ENCODE results near the gene PDZK1IP1.

DNA sequence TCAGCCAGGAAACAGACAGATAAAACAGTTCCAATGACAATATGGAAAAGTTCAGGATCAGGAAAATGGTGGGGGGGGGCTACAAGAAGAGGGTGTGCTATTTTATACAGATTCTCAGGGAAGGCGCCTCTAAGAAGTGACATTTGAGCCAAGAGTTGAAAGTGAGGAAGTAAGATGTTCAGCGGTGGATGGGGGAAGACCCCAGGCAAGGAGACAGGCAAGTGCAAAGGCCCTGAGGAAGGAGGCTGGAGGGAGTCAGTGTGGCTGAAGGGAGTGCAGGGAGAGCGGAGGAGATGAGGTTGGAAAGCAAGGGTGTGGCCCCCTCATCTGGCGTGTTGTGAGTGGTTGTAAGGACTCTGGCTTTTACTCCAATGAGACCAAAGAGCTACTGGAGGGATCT lies 8.4 kb upstream of the PDZK1IP1 start:
- no peak for TF ChIP-seq POLR2A (IDR thresholded peaks at IDR 0.05)
- TF ChIP-seq, protein P1, sequence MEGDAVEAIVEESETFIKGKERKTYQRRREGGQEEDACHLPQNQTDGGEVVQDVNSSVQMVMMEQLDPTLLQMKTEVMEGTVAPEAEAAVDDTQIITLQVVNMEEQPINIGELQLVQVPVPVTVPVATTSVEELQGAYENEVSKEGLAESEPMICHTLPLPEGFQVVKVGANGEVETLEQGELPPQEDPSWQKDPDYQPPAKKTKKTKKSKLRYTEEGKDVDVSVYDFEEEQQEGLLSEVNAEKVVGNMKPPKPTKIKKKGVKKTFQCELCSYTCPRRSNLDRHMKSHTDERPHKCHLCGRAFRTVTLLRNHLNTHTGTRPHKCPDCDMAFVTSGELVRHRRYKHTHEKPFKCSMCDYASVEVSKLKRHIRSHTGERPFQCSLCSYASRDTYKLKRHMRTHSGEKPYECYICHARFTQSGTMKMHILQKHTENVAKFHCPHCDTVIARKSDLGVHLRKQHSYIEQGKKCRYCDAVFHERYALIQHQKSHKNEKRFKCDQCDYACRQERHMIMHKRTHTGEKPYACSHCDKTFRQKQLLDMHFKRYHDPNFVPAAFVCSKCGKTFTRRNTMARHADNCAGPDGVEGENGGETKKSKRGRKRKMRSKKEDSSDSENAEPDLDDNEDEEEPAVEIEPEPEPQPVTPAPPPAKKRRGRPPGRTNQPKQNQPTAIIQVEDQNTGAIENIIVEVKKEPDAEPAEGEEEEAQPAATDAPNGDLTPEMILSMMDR (IDR thresholded peaks at IDR 0.05): no peak

All from gastroesophageal sphincter (tissue), 3 donors.